ENCODE measurements around the gene THOC6. TPM values are rescaled to one million over a fixed set of nuclear protein-coding genes. Genes with fewer than 3 reads are reported as not detected.

Gene THOC6
- total RNA-seq, 2 donors from 2014 or later = 27.4 to 45.8 TPM

DNA sequence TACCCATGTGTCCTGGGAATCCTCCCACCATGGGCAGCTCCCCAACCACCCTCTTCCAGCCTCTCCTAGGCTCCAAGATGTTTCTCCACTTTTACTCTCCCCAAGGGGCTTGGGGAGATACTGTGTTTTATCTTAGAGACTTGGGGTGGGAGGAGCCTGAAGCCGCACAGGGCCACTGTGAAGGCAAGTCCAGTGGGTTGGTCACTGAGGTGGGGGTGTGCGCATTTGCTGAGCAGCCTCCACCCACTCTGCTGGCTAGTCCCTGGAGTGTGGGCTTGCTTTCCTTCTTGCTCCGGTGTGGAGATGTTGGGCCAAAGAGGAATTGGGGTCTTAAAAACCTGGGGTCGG is 15.2 kb upstream of the THOC6 start:
- TF ChIP-seq, protein P1, sequence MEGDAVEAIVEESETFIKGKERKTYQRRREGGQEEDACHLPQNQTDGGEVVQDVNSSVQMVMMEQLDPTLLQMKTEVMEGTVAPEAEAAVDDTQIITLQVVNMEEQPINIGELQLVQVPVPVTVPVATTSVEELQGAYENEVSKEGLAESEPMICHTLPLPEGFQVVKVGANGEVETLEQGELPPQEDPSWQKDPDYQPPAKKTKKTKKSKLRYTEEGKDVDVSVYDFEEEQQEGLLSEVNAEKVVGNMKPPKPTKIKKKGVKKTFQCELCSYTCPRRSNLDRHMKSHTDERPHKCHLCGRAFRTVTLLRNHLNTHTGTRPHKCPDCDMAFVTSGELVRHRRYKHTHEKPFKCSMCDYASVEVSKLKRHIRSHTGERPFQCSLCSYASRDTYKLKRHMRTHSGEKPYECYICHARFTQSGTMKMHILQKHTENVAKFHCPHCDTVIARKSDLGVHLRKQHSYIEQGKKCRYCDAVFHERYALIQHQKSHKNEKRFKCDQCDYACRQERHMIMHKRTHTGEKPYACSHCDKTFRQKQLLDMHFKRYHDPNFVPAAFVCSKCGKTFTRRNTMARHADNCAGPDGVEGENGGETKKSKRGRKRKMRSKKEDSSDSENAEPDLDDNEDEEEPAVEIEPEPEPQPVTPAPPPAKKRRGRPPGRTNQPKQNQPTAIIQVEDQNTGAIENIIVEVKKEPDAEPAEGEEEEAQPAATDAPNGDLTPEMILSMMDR (IDR thresholded peaks at IDR 0.05) = no peak

DNA sequence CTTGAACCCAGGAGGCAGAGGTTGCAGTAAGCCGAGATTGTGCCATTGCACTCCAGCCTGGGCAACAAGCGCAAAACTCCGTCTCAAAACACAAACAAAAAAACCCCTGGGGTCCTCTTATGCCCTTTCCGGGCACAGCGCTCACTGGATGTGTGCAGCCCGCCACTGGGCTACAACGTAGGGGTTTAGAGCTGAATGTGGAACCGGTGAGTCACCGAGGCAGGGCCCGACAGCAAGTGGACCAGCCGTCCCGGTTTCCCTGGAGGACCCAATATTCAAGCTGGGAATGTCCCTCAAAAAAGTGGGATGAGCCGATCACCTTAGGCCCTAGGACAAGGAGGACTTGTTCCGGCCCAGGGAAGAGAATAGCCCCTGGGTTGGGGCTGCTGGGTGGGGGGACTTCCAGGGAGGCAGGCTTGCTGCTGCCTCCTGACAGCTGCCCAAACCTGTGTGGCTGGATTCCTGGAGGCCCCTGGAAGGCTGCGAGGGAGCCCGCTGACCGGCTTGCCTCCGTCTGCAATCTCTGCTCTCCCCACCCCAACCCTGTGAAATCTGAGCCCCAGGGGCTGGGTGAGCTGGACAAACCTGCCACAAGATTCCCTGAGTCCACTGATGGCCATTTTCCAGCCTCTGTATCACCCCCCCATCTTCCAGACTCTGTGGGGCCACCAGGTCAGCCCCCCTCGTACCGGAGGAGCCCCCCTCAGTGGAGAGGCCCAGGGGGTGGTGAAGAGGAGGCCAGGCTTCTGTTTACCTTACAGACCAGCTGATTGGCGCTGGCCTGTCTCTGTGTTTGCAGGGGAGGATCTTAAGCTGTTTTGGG is 14.1 kb upstream of the THOC6 start:
- H3K27me3 ChIP-seq = peaks cover 5% of the 10 kb centered on the region
- H3K9me3 ChIP-seq = no peaks in the 10 kb centered on the region
- no peak overlapping the region for H3K27ac ChIP-seq
- H3K4me3 ChIP-seq = no peak overlapping the region
- peak overlapping the region in 1 of 2 donors; percentile 58 for H3K9ac ChIP-seq (ENCODE audit: low read depth in 2 of 2, low read length in 2 of 2)
- intact Hi-C loops (cut with DNase I) = no loop called here
- DNase-seq = no peak
- TF ChIP-seq, protein P1 (IDR thresholded peaks at IDR 0.05) = no peak
- H3K4me1 ChIP-seq = peaks cover 17% of the 10 kb centered on the region
- H3K36me3 ChIP-seq = no peaks in the 10 kb centered on the region

More for the DNA sequence above, 15.2 kb upstream of the THOC6 start:
- intact Hi-C loops (cut with DNase I) = no loop called here
- Histone ChIP-seq H3K36me3 (no peaks in the 10 kb centered on the region), H3K9me3 (no peaks in the 10 kb centered on the region), H3K4me1 (peaks cover 17% of the 10 kb centered on the region), H3K27ac (peak overlapping the region; percentile 86), H3K27me3 (peaks cover 5% of the 10 kb centered on the region), H3K9ac (ENCODE audit: low read depth in 2 of 2, low read length in 2 of 2) (peak overlapping the region in 1 of 2 donors; percentile 40), H3K4me3 (no peak overlapping the region)
- no peak for DNase-seq

DNA sequence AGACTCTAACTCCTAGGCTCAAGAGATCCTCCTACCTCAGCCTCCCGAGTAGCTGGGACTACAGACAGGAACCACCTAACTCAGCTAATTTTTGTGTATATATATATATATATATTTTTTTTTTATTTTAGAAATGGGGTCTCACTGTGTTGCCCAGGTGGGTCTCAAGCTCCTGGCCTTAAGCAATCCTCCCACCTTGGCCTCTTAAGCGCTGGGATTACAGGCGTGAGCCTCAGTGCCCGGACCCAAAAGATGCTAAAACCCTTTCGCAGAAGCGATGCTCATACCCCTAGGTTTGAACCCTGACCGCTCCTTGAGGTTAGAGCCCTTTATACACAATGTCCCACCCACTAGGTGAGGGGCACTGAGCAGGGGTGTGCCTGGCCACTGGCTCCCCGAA is 13.3 kb upstream of the THOC6 start:
- no peak for DNase-seq
- TF ChIP-seq, protein P1 (IDR thresholded peaks at IDR 0.05) = no peak
- intact Hi-C loops (cut with DNase I) = no loop called here
- Histone ChIP-seq H3K9ac (ENCODE audit: low read depth in 2 of 2, low read length in 2 of 2) (no peak overlapping the region), H3K9me3 (no peaks in the 10 kb centered on the region), H3K4me1 (peaks cover 17% of the 10 kb centered on the region), H3K27me3 (peaks cover 5% of the 10 kb centered on the region), H3K4me3 (no peak overlapping the region), H3K36me3 (no peaks in the 10 kb centered on the region), H3K27ac (no peak overlapping the region)

DNA sequence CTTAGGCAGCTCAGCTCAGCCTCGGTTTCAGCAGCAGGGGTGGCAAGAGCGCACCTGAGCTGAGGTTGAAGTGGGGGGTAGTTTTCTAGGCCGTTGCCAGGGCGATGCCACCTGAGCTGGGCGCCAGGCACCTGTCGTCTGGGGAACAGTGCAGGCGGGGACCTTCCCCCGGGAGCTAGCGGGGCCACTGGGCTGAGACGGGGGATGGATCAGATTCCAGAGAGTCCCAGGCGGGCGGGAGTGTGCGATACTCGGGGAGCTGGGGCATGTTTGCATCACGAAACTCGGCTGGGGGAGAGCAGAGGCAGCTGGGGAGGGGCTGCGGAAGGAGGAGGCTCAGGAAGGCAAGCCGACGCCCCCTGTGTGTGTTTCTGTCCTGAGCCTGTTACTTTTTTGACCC is 11.6 kb upstream of the THOC6 start:
- no peak overlapping the region for H3K4me3 ChIP-seq

DNA sequence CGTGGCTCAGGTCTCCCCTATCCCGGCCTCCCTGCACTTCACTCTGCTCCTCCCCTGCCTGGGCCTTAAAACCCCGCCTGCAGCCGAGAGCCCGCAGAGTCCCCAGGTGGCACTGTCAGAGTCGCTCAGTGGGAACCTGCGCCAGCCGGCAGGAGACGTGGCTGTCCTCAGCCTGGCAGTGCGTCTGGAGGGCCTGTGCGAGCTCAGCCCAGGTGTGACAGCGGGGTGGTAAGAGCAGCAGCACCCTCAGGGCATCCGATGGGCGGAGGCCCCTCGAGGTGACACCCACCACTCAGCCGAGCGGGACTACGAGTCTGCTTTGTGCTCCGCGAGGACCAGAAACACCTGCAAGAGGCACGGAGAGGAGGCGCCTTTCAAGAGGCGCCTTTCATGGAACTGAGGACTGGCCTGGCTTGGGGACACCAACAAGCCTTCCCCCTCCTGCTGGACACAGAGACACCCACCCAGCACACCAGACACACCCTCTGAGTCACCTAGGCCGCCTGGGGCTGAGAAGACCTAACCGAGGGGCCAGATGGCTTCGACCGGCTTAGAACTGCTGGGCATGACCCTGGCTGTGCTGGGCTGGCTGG is 10.9 kb upstream of the THOC6 start, which contains the start of gene CLDN9:
Gene CLDN9 (plus strand): TSS at position 96 of the 593 bp plus-strand sequence. CDS start 440 bp downstream, at position 536.
- H3K4me1 ChIP-seq = peaks cover 10% of the 10 kb centered on the region
- H3K4me3 ChIP-seq = no peak within 1 kb of the TSS
- H3K27ac ChIP-seq = no peak within 1 kb of the TSS
- peak; percentile 72 for DNase-seq
- H3K9ac ChIP-seq (ENCODE audit: low read depth in 2 of 2, low read length in 2 of 2) = peak within 1 kb of the TSS in 1 of 2 donors; percentile 34
- H3K27me3 ChIP-seq = peaks cover 5% of the 10 kb centered on the region
- TF ChIP-seq, protein P1 (IDR thresholded peaks at IDR 0.05) = no peak
- H3K36me3 ChIP-seq = no peaks in the 10 kb centered on the region
- intact Hi-C loops (cut with DNase I) = no loop called here
- H3K9me3 ChIP-seq = no peaks in the 10 kb centered on the region

More for the DNA sequence above, 11.6 kb upstream of the THOC6 start:
- Histone ChIP-seq H3K9me3 (no peaks in the 10 kb centered on the region), H3K9ac (ENCODE audit: low read depth in 2 of 2, low read length in 2 of 2) (peak overlapping the region in 1 of 2 donors; percentile 34), H3K36me3 (no peaks in the 10 kb centered on the region), H3K27me3 (peaks cover 5% of the 10 kb centered on the region), H3K4me1 (peaks cover 16% of the 10 kb centered on the region), H3K27ac (no peak overlapping the region)
- intact Hi-C loops (cut with DNase I) = no loop called here
- DNase-seq = no peak
- TF ChIP-seq, protein P1 (IDR thresholded peaks at IDR 0.05) = no peak
